GM19438 (cell line): Measurements from ENCODE around the gene ZNF414.

Experiments
- ATAC-seq: cut with Tn5 transposase; IDR thresholded peaks from one replicate; pipeline ENCODE4 v1.9.1; 2021; ENCODE audit warnings: low read depth; ENCODE audit not compliant: unreplicated experiment

Gene ZNF414

DNA sequence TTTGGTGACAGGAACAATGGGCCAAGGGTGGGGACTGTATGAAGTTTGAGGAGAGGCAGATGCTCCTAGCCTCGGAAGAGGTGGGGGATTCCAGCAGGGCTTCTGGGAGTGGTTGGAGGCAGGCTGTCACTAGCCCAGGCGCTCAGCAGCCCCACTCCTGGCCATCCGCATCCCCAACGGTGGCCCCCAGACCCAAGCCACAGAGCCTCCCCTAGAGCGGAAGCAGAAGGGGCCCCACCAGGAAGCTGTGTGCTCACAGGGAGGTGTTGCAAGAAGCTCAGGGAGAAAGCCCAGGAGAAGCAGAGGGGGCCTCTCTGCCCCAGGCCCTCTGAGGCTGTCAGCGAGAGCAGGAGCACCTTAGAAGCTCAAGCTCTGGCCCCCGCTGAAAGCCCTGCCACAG is 19.8 kb downstream of the ZNF414 start:
- no peak for ATAC-seq

DNA sequence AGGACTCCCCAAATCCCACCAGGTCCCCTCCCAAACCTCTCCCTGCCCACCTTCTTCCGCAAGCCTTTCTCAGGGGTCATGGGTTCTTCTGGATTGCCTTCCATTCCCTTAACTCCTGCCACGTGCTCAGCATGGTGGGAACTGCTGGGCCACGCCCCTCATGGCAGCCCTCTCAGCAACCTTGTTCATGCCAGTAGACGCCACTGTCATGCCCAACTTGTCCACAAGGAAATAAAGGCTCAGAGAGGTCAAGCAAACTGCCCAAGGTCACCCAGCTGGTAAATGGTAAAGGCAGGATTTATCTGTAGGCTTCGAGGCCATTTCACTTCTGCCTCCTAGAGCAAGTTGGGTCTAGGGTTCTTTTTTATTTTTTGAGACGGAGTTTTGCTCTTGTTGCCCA is 22.4 kb downstream of the ZNF414 start:
- ATAC-seq = no peak

DNA sequence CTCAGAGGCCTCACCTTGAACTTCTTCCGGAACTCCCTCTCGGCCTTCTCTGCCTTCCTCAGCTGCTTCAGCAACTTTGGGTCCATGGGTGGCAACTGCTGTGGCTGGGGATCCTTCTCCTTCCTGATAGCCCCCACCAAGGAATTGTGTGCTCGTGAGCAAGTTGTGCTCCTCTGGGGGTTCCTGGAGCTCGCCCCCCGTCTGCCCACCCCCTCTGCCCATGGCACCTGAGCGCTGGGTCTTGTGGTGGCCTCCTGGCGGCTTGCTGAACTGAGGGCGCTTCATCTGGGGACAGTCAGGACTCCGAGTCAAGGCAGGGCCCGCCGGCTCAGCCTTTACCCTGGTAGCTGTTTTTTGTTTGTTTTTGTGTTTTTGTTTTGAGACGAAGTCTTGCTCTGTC is 23.1 kb downstream of the ZNF414 start:
- no peak for ATAC-seq

DNA sequence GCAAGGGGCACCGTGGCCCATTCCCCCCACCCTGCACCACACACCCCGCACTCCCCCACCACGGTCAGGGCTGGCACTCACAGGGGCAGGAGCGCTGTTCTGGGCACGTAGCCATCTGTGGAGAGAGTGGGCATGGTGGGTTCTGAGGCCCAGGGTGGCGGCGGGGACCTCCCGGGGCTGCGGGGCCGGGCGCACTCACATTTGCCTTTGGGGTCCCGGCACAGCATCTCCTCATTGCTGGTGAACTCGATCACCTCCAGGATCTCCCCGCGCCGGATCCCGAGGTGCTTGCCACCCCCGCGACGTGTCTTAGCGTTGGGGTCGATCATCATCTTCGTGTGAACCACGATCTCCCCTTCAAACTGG is 23.6 kb downstream of the ZNF414 start:
- no peak for ATAC-seq

DNA sequence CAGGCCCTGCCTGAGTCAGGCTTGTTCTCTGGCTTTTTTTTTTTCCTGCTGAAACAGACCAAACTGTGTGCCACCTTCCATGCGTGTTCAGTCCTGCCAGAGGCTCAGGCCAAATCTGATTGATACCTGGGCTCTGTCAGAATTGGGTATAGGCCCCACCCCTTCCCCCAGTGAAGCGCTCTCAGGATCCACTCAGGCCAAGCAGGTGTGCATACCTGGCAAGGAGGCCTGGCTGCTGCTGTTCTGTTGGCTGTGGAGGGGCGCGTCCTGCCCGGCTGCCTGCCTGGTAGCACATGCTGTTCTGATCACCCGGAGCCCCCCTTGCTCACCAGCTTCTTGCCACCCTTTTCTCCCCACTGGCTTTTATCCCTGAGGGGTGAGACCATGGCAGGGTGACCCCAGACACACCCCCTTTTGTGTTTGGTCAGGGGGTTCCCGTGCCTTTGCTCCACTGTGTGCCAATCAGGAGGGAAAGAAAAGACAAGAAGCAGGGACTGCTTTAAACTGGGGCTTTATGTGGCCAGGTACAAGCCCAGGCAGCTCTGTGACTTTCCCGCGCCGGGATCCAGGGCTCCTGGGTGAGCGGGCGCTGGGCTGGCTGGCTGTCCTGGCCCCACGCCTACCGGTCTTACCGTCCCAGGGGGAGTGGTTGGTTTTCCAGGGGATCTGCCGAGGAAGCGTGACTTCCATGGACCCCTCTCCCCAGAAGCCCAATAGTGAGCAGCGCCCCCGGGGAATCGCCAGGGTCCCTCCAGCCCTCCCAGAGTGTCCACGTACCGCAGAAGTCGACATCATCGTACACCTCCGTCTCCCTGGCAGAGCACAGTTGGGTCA is 24.2 kb downstream of the ZNF414 start:
- ATAC-seq = no peak

DNA sequence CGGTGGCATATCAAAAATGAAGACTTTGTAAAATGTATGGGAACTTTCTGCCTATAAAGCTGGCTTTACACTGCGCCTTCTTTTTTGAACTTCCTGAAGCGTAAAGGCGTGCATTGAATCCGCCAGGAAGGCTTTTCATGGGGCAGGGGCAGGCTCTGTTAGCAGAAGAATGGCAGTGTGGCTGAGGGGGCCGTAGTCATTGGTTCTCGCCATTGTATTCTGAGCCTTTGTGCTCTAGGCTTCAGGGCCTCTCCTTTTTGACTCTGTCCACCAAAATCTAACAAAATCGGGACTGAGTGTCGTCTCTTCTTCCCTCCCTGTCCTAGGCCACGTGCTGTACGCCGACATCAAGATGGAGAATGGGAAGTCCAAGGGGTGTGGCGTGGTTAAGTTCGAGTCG is 25.6 kb downstream of the ZNF414 start:
- ATAC-seq = no peak

DNA sequence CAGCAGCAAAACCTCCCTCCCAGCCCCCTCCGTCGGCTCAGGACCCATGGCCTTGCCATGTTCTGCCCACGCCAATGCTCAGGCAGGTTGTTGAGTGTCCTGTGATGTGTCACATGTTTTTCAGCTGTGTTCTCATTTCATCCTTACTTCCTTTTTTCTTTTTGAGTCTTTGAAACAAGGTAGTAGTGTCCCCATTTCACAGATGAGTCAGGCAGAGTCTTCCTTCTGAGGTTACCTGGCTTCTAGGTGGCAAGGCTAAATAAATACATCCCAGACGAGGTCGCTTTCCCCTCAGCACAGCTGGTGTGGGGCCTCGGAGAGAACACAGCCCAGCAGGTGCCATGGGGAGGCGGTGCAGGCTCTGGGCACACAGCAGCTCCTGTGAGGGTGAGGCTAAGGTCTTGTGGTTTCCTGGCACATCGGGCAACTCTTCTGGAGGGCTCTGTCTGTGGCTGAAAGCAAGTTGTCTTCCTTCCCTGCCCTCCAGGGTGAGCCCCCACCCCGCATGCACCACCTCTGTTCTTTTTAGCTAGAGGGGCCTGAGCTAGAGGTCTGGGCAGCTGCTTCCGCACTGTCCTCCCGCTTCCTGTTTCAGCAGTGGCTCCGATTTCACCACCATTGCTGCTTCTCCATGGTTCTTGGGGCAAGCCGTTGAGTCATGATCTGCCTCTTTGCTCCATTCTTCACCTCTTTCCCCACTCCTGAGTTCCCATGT is 26.7 kb downstream of the ZNF414 start:
- ATAC-seq = no peak

DNA sequence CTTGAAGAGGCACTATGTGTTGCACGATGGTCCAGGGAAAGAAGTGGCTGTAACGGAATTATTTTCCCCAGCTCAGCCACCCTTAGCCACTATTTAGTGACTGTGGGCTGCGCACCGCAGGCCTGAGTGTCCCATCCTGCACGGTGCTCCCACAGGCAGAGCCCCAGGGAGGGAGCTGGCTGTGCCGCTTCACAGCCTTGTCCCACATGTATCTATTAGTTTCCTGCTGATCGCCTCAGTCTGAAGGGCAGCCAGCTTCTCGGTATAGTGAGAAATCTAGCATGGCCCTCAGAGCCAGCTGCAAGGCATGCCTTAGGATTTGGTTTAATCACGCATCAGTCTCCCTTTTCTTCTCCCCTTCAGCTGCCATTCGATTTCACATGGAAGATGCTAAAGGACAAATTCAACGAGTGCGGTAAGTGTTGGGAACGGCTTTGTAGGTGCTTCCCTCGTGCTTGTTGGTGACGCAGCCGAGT is 27.3 kb downstream of the ZNF414 start:
- ATAC-seq = no peak

DNA sequence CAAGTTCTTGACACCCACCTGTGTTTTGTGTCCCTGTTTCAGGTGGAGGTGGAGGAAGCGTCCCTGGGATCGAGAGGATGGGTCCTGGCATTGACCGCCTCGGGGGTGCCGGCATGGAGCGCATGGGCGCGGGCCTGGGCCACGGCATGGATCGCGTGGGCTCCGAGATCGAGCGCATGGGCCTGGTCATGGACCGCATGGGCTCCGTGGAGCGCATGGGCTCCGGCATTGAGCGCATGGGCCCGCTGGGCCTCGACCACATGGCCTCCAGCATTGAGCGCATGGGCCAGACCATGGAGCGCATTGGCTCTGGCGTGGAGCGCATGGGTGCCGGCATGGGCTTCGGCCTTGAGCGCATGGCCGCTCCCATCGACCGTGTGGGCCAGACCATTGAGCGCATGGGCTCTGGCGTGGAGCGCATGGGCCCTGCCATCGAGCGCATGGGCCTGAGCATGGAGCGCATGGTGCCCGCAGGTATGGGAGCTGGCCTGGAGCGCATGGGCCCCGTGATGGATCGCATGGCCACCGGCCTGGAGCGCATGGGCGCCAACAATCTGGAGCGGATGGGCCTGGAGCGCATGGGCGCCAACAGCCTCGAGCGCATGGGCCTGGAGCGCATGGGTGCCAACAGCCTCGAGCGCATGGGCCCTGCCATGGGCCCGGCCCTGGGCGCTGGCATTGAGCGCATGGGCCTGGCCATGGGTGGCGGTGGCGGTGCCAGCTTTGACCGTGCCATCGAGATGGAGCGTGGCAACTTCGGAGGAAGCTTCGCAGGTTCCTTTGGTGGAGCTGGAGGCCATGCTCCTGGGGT is 28.2 kb downstream of the ZNF414 start:
- ATAC-seq = no peak

DNA sequence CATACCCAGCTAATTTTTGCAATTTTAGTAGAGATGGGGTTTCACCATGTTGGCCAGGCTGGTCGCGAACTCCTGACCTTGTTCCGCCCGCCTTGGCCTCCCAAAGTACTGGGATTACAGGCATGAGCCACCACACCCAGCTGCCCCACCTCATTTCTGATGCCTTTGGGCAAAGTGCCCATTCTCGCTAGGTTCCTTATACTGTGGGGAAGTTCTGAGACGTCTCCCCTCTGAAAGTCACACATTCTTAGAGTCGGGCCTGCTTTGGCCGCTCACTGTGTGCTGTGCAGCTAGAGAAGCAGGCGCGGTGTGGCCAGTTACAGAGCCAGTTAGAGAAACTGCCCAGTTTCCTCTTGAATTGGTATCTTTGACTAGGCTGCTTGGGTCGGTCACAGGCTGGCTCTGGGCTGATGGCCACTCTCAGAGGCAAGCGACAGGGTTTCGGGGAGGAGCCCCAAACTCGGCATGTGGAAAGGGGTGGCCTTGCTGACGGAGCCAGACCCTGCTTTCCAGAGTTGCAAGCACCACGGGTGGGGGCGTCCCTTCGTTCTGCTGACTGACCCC is 29.6 kb downstream of the ZNF414 start:
- no peak for ATAC-seq

DNA sequence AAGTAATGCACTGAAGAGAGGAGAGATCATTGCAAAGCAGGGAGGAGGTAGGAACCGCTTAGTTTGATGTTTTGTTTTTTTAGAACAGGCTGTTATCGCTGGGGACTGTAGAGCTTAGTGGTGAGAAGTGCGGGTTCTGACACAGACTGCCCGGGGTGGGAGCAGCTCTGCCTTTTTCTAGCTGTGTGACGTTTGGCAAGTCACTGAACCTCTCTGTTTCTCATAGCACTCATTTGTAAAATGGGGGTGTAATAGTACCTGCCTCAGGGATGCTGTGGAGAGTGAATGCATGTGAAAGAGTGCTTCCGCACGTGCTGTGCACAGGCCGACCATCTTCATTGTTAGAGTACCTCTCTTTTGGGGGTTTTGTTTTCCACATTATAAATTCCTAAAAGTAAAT is 30.8 kb downstream of the ZNF414 start:
- no peak for ATAC-seq

DNA sequence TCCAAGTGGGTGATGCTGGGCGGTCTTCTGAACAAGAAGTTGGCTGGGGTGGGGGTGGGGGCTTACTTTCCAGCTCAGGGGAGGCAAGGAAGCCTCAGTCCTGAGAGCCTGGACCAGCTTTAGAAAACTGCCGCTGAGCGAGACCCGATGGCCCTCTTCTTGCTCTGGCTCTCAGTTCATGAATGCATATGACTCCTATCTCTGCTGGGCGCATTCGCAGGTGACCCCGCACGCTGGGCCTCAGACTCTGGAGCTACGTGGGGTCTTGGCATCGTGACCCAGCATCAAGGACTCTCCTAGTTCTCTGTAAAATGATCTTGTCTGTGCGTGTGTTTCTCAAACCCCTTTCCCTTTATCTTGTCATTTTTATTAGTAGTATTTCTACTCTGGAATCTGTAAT is 31.3 kb downstream of the ZNF414 start:
- ATAC-seq = no peak

DNA sequence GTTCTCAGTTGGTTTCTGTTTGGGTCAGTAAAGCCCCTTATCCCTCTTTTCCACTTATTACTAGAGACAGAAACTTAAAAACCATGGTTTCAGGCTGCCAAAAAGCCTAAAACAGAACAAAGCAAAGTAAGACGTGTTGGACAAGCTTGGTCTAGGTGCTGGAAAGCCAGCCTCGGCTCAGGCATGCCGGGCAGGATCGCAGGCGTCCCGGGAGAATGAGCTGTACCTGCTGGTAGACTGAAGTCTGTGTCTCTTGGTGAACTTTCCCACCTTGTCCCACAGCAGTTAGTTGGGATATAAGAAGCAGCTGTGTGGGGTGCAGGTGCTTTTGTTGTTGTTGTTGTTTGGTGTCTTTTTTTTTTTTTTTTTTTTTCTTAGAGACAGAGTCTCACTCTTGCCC is 32.4 kb downstream of the ZNF414 start:
- no peak for ATAC-seq

DNA sequence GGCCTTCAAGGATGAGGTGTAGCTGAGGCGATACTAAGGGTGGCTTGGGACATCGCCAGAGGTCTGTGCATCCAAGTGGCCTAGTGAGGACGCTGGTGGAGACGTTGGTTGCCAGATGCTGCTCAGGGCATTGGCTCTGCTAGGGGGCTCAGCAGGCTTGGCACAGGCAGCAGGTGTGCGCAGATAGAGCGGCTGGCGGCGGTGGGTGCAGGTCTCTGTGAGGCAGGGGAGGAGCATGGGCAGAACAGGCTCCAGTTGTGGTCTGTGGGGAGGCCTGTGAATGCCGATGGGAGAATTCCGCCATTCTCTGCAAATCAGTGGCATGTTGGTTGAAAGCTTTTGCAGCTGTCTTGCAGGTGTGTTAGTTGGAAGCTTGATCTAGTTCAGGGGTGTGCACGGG is 32.8 kb downstream of the ZNF414 start:
- no peak for ATAC-seq

DNA sequence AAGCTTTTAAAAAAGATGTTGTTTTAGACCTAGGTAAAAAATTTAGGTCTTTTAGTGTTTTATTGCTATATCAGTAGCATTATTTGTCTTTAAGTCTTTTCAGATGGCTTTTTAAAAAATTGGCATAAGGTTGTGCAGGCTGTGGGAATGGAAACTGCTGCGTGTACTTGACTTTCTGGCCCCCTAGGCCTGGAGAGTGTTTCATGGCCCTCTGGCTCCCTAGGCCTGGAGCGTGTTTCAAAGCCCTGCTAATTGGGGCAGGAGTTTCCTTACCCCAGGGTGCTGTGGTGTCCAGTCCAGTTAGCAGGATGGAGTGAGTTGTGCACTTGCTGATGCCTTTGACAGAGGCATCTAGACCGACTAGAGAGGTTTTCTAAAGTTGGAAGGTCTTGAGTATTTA is 35.4 kb downstream of the ZNF414 start:
- no peak for ATAC-seq

DNA sequence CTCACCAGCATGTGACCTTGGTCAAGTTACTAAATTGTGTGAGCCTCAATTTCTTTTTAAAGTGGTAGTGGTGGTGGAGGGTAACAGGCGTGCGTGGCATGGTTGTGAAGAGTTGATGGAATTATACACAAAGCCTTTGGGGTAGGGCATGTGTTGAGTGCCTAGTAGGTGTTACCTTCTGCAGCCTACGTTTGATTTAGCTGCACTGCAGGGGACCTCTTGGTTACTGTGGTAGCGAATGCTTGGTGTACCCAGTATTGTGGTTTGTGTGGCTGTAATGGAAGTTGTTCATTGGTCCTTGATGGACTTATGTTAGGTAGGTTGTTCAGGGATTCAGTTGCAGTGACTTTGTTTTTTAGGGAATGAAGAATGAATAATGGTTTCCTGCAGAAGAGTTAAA is 36.1 kb downstream of the ZNF414 start:
- ATAC-seq = no peak

DNA sequence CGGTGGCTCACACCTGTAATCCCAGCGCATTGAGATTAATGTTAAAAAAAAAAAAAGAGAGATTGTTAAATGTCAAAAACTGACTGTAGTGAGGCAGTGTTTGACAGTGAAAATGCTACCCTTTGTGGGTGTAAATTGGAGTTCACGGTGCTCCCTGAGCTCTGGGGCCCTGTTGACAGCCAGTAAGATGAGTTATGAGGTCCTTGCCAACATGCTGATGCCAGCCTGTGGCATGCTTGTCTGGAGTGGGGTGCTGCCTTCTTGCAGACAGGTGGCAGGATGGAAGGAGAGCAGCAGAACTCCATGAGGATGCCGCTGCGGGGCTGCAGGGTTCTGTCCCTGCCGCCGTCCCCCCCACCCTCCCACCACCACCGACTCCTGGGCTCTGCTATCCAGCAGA is 37.4 kb downstream of the ZNF414 start:
- no peak for ATAC-seq

DNA sequence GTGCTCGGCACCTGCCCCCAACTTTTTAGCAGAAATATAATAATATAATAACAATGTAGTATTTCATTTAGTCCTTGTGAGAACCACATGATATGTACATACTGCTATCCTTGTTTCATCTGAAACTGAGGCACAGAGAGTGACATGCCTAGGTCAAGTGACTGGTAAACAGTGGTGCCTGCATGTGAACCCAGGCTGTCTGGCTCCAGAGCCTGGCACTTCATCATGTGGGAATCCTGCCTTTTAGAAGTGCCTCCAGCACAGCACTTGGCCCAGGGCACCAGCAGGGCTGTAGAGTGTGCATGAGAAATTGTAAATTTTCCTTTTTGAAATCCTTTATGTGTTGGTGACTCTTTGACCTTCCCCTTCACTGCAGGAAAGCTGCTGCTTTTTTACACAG is 39.0 kb downstream of the ZNF414 start:
- ATAC-seq = no peak

DNA sequence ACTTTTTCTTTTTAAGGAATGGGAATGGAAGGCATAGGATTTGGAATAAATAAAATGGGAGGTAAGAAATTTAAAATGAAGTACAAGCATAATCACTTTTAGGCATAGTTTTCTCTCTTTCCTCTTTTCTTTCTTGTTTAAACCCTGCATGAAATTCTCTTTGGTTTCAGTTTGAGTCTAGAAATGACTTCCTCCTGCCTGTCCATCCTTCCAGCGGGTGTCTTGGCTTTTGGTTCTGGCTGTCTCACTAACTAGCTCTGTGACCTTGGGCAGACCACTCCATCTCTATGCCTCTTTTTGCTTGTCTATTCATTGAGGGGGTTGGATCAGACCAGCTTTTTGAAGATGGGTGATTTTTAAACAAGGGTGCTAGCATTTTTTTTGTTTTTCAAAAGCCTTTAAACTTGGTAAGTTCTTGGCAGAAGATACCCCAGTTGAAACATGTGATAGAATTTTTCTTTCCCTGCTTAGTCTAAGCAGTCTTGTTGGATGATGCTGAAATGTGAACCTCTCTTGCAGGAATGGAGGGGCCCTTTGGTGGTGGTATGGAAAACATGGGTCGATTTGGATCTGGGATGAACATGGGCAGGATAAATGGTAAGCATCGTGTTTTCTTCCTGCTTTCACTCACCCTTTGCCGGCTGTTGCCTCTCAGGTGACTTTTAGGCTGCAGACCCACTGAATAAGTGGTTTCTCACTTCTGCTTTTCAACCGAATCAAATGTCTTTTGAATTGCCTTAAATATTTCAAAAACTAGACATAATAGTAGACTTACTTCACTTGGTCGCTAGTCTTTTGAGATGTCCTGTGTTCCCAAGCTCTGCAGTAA is 40.1 kb downstream of the ZNF414 start:
- no peak for ATAC-seq
